ENCODE data around the gene ELF4.

GRCh38 chrX:130015181-130015580 is 95.1 kb downstream of the ELF4 start:
- TF ChIP-seq CTCF (IDR thresholded peaks at IDR 0.05; ENCODE audit: low read depth, low read length, poor library complexity, severe bottlenecking) (no peak), EZH2phosphoT487 (IDR thresholded peaks at IDR 0.05; ENCODE audit: borderline replicate concordance, low read length) (no peak)

Measured in DOHH2 (cell line).